Thyroid gland (tissue), 4 donors: ENCODE results near the gene LENG1.

ENCODE experiments used
- CTCF ChIP-seq, 6 experiments: fragments of 200-600 bp in 3 of 6; fragments of 450-650 bp in 3 of 6; sonication (generic) in 3 of 6; IDR thresholded peaks; one replicate each; pipeline ENCODE4 v1.5.1; 2016 to 2019; ENCODE audit warnings: antibody characterized with exemption in 6 of 6, mild to moderate bottlenecking in 2 of 6, inconsistent platforms in 1 of 6, moderate library complexity in 1 of 6
- POLR2A ChIP-seq, 2 donors: fragments of 450-650 bp; IDR thresholded peaks; one replicate each; pipeline ENCODE4 v1.6.1; 2017; ENCODE audit warnings: antibody characterized with exemption in 2 of 2, mild to moderate bottlenecking in 2 of 2, moderate library complexity in 1 of 2

DNA sequence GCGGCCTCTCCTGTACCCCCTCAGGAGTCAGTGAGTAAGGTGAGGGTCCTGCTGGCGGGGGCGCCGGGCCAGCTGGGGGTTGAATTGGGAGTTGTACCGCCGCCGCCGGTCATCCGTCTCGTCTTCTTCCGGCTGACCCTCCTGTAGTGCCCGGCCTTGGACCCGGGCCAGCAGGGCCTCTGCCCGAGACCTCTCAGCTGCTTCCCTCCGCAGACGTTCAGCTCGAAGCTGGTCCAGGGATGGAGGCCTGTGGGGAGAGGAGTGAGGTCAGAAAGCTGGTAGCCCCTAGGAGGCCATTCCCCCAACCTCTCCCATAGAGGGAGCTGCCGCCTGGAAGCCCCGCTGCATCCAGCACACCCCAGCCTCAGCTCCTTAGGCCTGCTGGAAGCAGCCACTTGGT lies 3.8 kb downstream of the LENG1 start:
- no peak for TF ChIP-seq CTCF (IDR thresholded peaks at IDR 0.05)
- TF ChIP-seq POLR2A (IDR thresholded peaks at IDR 0.05), result peak in 1 of 2 donors; percentile 14
